ENCODE data around the gene TCEA2.
A peak's percentile ranks its signal among the peaks of the same experiment; 100 is the strongest.

The TCEA2 gene

GRCh38 chr20:64099086-64099786, 36.2 kb downstream of the TCEA2 start:
- peak; percentile 16 for DNase-seq

GRCh38 chr20:64099880-64100565, 37.0 kb downstream of the TCEA2 start:
- peak; percentile 16 for DNase-seq

GRCh38 chr20:64100566-64100888, 37.5 kb downstream of the TCEA2 start:
- peak; percentile 4 for DNase-seq

- peak; percentile 17 for DNase-seq
Observed at GRCh38 chr20:64100946-64101688, 38.1 kb downstream of the TCEA2 start.

- peak; percentile 66 for DNase-seq
Observed at GRCh38 chr20:64101731-64102621, 39.0 kb downstream of the TCEA2 start.

- peak; percentile 28 for DNase-seq
Observed at GRCh38 chr20:64102647-64103354, 39.8 kb downstream of the TCEA2 start.

- DNase-seq: peak; percentile 24
Observed at GRCh38 chr20:64103871-64104666, 41.1 kb downstream of the TCEA2 start.

GRCh38 chr20:64104667-64105451, 41.9 kb downstream of the TCEA2 start:
- peak; percentile 19 for DNase-seq

GRCh38 chr20:64105846-64106434, 42.9 kb downstream of the TCEA2 start:
- DNase-seq: peak; percentile 24

GRCh38 chr20:64106435-64106961, 43.5 kb downstream of the TCEA2 start:
- DNase-seq: peak; percentile 26

- DNase-seq: peak; percentile 26
Observed at GRCh38 chr20:64106981-64107735, 44.2 kb downstream of the TCEA2 start, which contains the start of gene NPBWR2. TSS of gene NPBWR2 (minus strand) at chr20:64107565. CDS start at chr20:64106831, 734 bp downstream.

GRCh38 chr20:64107736-64108457, 44.9 kb downstream of the TCEA2 start:
- peak; percentile 23 for DNase-seq

- peak; percentile 16 for DNase-seq
Observed at GRCh38 chr20:64108731-64109681, 46.0 kb downstream of the TCEA2 start.

- peak; percentile 17 for DNase-seq
Observed at GRCh38 chr20:64109831-64110391, 46.9 kb downstream of the TCEA2 start.

- peak; percentile 24 for DNase-seq
Observed at GRCh38 chr20:64110411-64111068, 47.5 kb downstream of the TCEA2 start.

Measured in activated CD4-positive, CD25-positive, alpha-beta regulatory T cell treated with anti-CD3 and anti-CD28 coated beads, Interleukin-2, amount 50 U/mL, for 72 hours (primary cell).